ENCODE data around the gene MAN1B1. TPM values are rescaled to one million over a fixed set of nuclear protein-coding genes. Genes with fewer than 3 reads are reported as not detected.

The MAN1B1 gene
- polyA plus RNA-seq, 2 of the 4 experiments (the other 2 are of a cell fraction) = 31.7 to 48.6 TPM

- WGBS (ENCODE audit: missing lambda C conversion rate) = 81% methylated on average over 9 of the region's 17 CpGs
- no peak for DNase-seq (ENCODE audit: low read depth in 1 of 2, low spot score in 1 of 2)
- H3K4me3 ChIP-seq = no peak overlapping the region
- CTCF ChIA-PET = interaction anchor here (6.0 to 15.7 kb wide), 2 partner anchors 13 to 22 kb away, joined by 40 to 656 read pairs; partner anchors contain the start of genes ABCA2 and SAPCD2
- no peaks in the 10 kb centered on the region for H3K9me3 ChIP-seq
- H3K4me2 ChIP-seq = no peak overlapping the region
- peaks cover 32% of the 10 kb centered on the region for H3K4me1 ChIP-seq
- TF ChIP-seq HOXB13 (CRISPR knock-in tag; IDR thresholded peaks at IDR 0.05; ENCODE audit: low read depth) (no peak), ZSCAN20 (CRISPR knock-in tag; IDR thresholded peaks at IDR 0.05) (no peak), ESRRA (IDR thresholded peaks at IDR 0.05; ENCODE audit: borderline replicate concordance, low read length) (no peak)
- no peak overlapping the region for H3K27ac ChIP-seq
- FAIRE-seq = no peak
- POLR2A ChIA-PET = no interaction called here
- ATAC-seq = no peak
Observed at GRCh38 chr9:137051145-137051724, 35.5 kb upstream of the MAN1B1 start.

- H3K9me3 ChIP-seq = no peaks in the 10 kb centered on the region
- H3K4me2 ChIP-seq = no peak overlapping the region
- 80% methylated on average over 2 of the region's 8 CpGs for WGBS (ENCODE audit: missing lambda C conversion rate)
- FAIRE-seq (no peak), DNase-seq (ENCODE audit: low read depth in 1 of 2, low spot score in 1 of 2) (no peak), ATAC-seq (no peak)
- no peak overlapping the region for H3K27ac ChIP-seq
- peaks cover 43% of the 10 kb centered on the region for H3K4me1 ChIP-seq
- ChIA-PET CTCF (interaction anchor here (0.8 to 15.7 kb wide), 8 partner anchors 12 to 210 kb away, joined by 3 to 656 read pairs (median 4); partner anchors contain the start of genes ABCA2 and SAPCD2), POLR2A (no interaction called here)
- no peak overlapping the region for H3K4me3 ChIP-seq
- TF ChIP-seq CTCF (IDR thresholded peaks at IDR 0.05) (no peak), FOSL2 (IDR thresholded peaks at IDR 0.05) (no peak), FOSL2 (CRISPR knock-in tag; IDR thresholded peaks at IDR 0.05) (no peak), HOXB13 (CRISPR knock-in tag; IDR thresholded peaks at IDR 0.05; ENCODE audit: low read depth) (no peak), E2F6 (IDR thresholded peaks at IDR 0.05; ENCODE audit: borderline replicate concordance, low read depth) (no peak), JUNB (IDR thresholded peaks at IDR 0.05) (no peak), CBX8 (IDR thresholded peaks at IDR 0.05) (no peak), MAX (IDR thresholded peaks at IDR 0.05) (no peak), HOXB5 (CRISPR knock-in tag; IDR thresholded peaks at IDR 0.05) (no peak), HMGXB4 (CRISPR knock-in tag; IDR thresholded peaks at IDR 0.05; ENCODE audit: borderline replicate concordance) (no peak), RARB (CRISPR knock-in tag; IDR thresholded peaks at IDR 0.05) (no peak), KDM5A (IDR thresholded peaks at IDR 0.05) (no peak), HEYL (CRISPR knock-in tag; IDR thresholded peaks at IDR 0.05) (no peak), POLR2A (IDR thresholded peaks at IDR 0.05; ENCODE audit: low read length) (no peak)
Observed at GRCh38 chr9:137052293-137052692, 34.5 kb upstream of the MAN1B1 start.

- WGBS (ENCODE audit: missing lambda C conversion rate) = 46% methylated on average over 16 of the region's 71 CpGs
- peaks cover 53% of the 10 kb centered on the region for H3K4me1 ChIP-seq
- POLR2A ChIA-PET = no interaction called here
- peak overlapping the region; percentile 59 for H3K4me3 ChIP-seq
- 0 out of 6 replicates have a peak, but pooled peaks of 1 of the 2 experiments have one; percentile 0 for ATAC-seq
- H3K9me3 ChIP-seq = no peaks in the 10 kb centered on the region
- no peak for FAIRE-seq
- H3K4me2 ChIP-seq = peak overlapping the region; percentile 99
- TF ChIP-seq CEBPB (IDR thresholded peaks at IDR 0.05) = no peak
- TF ChIP-seq JUNB (IDR thresholded peaks at IDR 0.05) = no peak
- TF ChIP-seq CBX2 (IDR thresholded peaks at IDR 0.05; ENCODE audit: borderline replicate concordance, low read depth) = no peak
- TF ChIP-seq NR3C1 (IDR thresholded peaks at IDR 0.05) = no peak
- no peak for TF ChIP-seq BHLHE40 (IDR thresholded peaks at IDR 0.05; ENCODE audit: low read depth, low read length)
- TF ChIP-seq ESRRA (IDR thresholded peaks at IDR 0.05; ENCODE audit: borderline replicate concordance, low read length) = no peak
- no peak for TF ChIP-seq EP300 (IDR thresholded peaks at IDR 0.05)
- TF ChIP-seq E2F6 (IDR thresholded peaks at IDR 0.05; ENCODE audit: borderline replicate concordance, low read depth) = no peak
- TF ChIP-seq RFX5 (IDR thresholded peaks at IDR 0.05) = no peak
- TF ChIP-seq HOXB5 (CRISPR knock-in tag; IDR thresholded peaks at IDR 0.05) = no peak
- DNase-seq (ENCODE audit: low read depth in 1 of 2, low spot score in 1 of 2) = no peak
- peak overlapping the region; percentile 79 to 88 for H3K27ac ChIP-seq
- CTCF ChIA-PET = interaction anchor here (0.8 to 15.7 kb wide), 8 partner anchors 11 to 211 kb away, joined by 3 to 656 read pairs (median 4); partner anchors contain the start of genes ABCA2 and SAPCD2
Observed at GRCh38 chr9:137052998-137053943, 33.5 kb upstream of the MAN1B1 start.
